GM19395 (cell line): ENCODE data around the gene ITGA4.
"Not testable (repeated sequence)": the region's sequence is repeated elsewhere in the genome, so short reads cannot be mapped to it uniquely, and the experiment has no call there.

Experiments used
- ATAC-seq: cut with Tn5 transposase; IDR thresholded peaks from one replicate; pipeline ENCODE4 v1.9.1; 2021; ENCODE audit warnings: mild to moderate bottlenecking, moderate library complexity; ENCODE audit not compliant: unreplicated experiment

ITGA4 gene

GRCh38 chr2:181457121-181457740, at the start of gene ITGA4:
ITGA4 (plus strand) TSS chr2:181457386; CDS start chr2:181457655, 269 bp downstream.
- peak; percentile 69 for ATAC-seq

DNA sequence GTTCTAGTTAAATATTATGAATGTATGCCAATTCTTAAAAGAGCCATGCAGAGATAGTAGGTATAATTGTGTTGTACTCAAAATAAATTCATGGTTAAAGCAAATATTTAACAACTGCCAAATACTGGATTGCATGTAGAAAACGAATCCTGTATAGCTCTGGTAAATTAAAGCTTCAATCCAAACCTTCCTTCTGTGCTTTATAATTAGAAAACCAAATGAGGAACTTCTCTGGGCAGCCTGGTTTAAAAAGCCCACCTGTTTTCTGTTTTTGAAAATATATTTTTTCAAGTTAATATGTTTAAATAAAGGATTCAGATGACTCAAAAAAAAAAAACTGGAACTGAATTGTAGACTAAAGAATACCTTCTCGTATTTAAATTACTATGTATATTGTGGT, 48.3 kb upstream of the ITGA4 start:
- no peak for ATAC-seq

- peak; percentile 95 for ATAC-seq
These were observed 45.9 kb upstream of the ITGA4 start for GRCh38 chr2:181411105-181411849.

- no peak for ATAC-seq
These were observed 37.9 kb upstream of the ITGA4 start for GRCh38 chr2:181419129-181419855.

GRCh38 chr2:181420259-181421130, 36.7 kb upstream of the ITGA4 start:
- ATAC-seq = peak; percentile 46

DNA sequence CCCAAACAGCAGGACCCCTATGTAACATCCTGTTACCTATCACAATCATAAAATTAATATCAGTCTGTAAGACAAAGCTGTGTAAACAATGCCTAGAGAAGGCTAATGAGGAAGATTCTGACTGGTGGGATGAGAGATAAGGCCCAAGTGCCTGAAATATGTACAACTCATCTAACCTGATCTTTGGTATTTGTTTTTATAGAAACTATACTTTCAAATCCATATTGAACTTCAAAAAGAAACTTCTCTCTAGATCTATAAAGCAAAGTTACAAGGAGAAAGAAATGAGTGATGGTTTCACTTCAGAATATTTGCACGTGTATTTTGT, 36.1 kb upstream of the ITGA4 start:
- peak; percentile 55 for ATAC-seq

DNA sequence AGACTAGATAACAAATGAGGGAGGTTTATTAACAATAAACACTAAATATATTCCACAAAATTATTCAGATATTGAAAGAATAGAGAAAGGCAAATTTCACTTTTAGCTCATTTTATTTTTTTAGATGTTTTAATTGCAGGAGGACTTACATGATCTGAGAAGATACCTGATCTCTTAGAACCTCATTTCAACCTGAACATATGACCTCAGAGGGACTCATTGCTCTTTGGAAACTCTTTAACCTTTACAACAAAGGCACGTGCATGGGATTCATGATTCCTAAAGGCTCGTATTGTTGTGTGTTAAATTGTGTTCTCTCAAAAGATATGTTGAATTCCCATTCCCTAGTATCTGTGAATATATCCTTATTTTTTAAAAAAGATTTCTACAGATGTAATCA, 35.7 kb upstream of the ITGA4 start:
- no peak for ATAC-seq

DNA sequence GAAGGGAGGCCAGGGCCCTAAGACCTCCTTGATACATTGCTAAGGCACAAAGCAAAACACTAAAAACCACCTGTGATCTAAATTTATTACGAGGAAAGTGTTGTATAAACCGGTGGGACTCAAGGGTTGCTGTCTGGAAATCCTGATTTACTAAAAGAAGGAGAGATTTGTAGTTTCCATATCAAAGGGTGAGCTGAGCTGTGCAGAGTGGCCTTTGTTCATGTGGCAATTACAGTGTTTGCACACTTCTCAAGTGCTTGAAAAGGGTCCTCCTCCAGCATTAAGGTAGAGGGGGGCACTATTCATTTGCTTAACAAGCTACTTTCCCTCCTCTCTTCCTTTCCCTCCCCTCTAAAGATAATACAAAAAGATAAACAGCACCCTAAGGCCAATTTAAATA, 30.5 kb upstream of the ITGA4 start:
- ATAC-seq = no peak

GRCh38 chr2:181430406-181431118, 26.6 kb upstream of the ITGA4 start:
- ATAC-seq = peak; percentile 62

DNA sequence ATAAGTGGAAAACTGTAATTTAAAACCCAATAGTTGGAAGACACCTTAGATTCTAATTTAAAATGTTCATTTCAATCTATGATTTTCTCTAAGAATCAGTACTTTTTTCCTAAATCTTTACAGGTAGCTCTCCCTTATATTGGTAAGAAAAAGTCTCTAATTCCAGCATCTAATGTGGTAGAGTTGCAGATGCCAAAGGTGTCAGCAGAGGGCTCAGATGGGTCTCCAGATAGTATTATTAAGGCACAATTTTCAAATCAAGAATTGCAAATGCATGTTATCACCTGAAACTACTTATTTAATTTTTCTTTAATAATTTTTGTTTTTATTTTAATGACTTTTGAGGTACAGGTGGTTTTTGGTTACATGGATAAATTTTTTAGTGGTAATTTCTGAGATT, 25.5 kb upstream of the ITGA4 start:
- no peak for ATAC-seq

DNA sequence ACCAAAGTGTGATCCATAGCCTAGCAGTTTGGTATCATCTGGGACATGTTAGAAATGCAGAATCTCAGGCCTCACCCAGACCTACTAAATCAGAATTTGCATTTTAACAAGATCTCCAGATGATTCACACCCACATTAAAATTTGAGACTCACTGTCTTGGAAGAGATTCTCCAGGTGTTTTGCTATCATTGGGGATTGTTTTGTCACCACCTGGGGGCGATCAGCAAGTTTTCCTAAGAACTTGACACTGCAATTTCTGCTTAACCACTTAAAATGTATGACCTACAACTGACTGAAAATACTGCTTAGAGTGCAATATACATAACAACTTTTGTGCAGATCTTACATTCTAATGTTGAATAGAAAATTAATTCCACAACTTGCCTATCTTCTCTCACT, 18.9 kb upstream of the ITGA4 start:
- no peak for ATAC-seq

DNA sequence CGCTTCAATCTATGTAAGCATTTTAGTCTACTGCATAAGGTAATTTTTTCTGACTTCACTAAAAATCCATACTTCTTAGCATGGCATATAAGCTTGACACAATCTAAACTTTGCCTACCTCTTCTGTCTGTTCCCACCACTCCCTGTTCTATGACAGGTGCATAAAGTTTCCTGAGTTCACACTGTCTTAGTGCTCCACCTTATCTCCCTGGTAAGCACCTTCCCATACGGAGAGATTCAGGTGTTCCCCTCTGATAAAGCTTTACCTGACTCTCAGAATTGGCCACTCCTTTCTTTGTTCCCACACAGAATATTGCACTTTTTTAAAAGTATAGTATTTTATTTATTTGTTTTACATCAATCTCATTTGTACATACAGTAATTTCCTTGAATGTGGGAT, 16.8 kb upstream of the ITGA4 start:
- ATAC-seq = no peak

- no peak for ATAC-seq
These were observed 16.3 kb upstream of the ITGA4 start for GRCh38 chr2:181440919-181441318.

DNA sequence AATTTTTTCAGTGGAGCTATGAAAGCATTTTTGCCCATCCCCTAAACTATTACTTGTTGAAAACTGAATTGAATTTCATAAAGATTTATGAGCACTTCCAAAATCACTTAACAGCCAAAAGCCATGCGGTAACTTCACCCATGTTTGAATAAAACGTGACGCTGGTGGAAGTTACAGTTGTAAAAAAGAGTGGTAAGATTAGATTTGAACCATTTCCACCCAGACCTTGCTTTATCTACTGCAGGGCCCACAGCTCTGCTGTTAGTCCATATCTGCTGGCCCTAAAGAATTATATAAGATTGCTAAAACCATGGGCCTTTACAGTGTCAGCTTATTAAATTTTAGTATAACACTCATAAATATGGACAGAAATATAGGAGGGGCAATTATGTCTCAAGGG, 15.5 kb upstream of the ITGA4 start:
- ATAC-seq = no peak

DNA sequence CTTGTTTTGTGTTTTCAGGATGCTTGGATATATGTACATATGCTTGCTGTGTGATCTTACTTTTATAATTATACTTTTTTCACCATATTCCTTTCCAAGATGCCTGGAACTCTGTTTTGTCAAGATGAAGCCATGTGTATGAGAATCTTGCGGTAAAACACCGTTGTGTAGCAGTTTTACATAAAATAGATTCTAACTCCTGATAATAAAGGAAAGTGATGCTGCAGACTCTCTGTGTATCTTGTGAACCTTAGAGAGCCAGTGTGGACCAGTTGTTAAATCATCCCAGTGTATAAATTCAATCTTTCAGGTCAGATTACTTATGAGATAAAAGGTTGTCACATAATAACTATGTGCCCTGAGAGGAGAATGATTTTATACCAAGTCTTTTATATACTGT, 12.5 kb upstream of the ITGA4 start:
- ATAC-seq = no peak

GRCh38 chr2:181446985-181447384, 10.2 kb upstream of the ITGA4 start:
- no peak for ATAC-seq

GRCh38 chr2:181449278-181449677, 7.9 kb upstream of the ITGA4 start:
- not testable (repeated sequence) for ATAC-seq

DNA sequence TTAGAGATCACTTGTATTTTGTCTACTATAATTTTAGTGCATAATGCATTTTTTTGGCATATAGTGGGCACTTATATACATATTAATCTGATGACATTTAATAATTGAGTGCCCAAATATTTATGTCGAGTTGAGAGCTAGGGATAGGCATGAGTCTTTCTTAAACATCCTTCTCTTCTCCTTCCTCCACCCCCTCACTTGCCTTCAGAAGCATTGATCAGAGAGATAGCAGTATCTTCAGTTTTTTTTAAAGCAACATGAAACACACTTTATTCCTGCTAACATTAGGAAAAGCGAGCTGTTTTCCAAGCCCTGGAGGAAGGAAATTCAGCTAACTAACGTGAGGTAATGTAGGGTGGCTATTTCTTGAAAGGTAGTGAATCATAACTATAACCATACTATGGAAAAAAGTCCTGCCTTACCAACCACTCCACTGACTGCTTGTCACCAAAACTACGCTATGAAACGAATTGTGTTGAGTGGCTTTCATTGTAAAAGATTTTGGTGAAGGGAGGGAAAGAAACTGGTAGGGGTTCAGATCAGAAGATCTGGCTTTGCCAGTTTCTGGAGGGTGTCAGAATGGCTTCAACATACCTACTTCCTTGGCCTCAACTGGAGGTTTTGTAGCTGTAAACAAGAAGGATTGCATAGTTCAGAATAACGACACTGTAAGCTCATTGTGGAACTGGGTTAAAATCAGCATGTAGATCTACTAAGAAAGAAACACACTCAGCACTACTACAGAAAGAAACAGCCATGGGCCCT, 2.3 kb upstream of the ITGA4 start:
- ATAC-seq = no peak

GRCh38 chr2:181456660-181457120, 496 bp upstream of the ITGA4 start:
- peak; percentile 80 for ATAC-seq
